ENCODE results near the gene PDIA5.

PDIA5 gene

GRCh38 chr3:123193448-123194101, 126.8 kb downstream of the PDIA5 start:
- Histone ChIP-seq H3K4me3 (ENCODE audit: low read length, poor library complexity, severe bottlenecking) (no peak overlapping the region), H3K4me1 (ENCODE audit: insufficient read depth, low read length, poor library complexity, severe bottlenecking) (no peaks in the 10 kb centered on the region), H3K36me3 (ENCODE audit: insufficient read depth, low read length) (no peaks in the 10 kb centered on the region), H3F3A (ENCODE audit: low read depth) (no peaks in the 10 kb centered on the region), H3K4me2 (ENCODE audit: low read depth, low read length, poor library complexity, severe bottlenecking) (no peak overlapping the region), H2AFZ (ENCODE audit: low read length) (no peak overlapping the region), H3K9me2 (replicated peaks; ENCODE audit: low read depth, low read length) (no peaks in the 10 kb centered on the region), H3K9me3 (ENCODE audit: insufficient read depth, low read depth, low read length) (no peaks in the 10 kb centered on the region), H3K79me2 (ENCODE audit: insufficient read depth, low read length) (no peaks in the 10 kb centered on the region), H4K20me1 (ENCODE audit: insufficient read depth, low read length, poor library complexity, severe bottlenecking) (no peaks in the 10 kb centered on the region), H3K9ac (ENCODE audit: low read depth, low read length, poor library complexity, severe bottlenecking) (no peak overlapping the region), H3K27me3 (ENCODE audit: insufficient read depth, low read length, poor library complexity, severe bottlenecking) (no peaks in the 10 kb centered on the region)
- TF ChIP-seq, protein P1, sequence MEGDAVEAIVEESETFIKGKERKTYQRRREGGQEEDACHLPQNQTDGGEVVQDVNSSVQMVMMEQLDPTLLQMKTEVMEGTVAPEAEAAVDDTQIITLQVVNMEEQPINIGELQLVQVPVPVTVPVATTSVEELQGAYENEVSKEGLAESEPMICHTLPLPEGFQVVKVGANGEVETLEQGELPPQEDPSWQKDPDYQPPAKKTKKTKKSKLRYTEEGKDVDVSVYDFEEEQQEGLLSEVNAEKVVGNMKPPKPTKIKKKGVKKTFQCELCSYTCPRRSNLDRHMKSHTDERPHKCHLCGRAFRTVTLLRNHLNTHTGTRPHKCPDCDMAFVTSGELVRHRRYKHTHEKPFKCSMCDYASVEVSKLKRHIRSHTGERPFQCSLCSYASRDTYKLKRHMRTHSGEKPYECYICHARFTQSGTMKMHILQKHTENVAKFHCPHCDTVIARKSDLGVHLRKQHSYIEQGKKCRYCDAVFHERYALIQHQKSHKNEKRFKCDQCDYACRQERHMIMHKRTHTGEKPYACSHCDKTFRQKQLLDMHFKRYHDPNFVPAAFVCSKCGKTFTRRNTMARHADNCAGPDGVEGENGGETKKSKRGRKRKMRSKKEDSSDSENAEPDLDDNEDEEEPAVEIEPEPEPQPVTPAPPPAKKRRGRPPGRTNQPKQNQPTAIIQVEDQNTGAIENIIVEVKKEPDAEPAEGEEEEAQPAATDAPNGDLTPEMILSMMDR (conservative IDR thresholded peaks at IDR 0.05; ENCODE audit: low read length) = no peak
- TF ChIP-seq EZH2phosphoT487 (IDR thresholded peaks at IDR 0.05; ENCODE audit: borderline replicate concordance) = no peak

GRCh38 chr3:123194552-123194951, 127.7 kb downstream of the PDIA5 start:
- Histone ChIP-seq H4K20me1 (ENCODE audit: insufficient read depth, low read length, poor library complexity, severe bottlenecking) (no peaks in the 10 kb centered on the region), H3K4me1 (ENCODE audit: insufficient read depth, low read length, poor library complexity, severe bottlenecking) (no peaks in the 10 kb centered on the region), H3K4me2 (ENCODE audit: low read depth, low read length, poor library complexity, severe bottlenecking) (no peak overlapping the region), H3F3A (ENCODE audit: low read depth) (no peaks in the 10 kb centered on the region), H3K9ac (ENCODE audit: low read depth, low read length, poor library complexity, severe bottlenecking) (no peak overlapping the region), H2AFZ (ENCODE audit: low read length) (no peak overlapping the region), H3K9me3 (ENCODE audit: insufficient read depth, low read depth, low read length) (no peaks in the 10 kb centered on the region), H3K27me3 (ENCODE audit: insufficient read depth, low read length, poor library complexity, severe bottlenecking) (no peaks in the 10 kb centered on the region), H3K4me3 (ENCODE audit: low read length, poor library complexity, severe bottlenecking) (no peak overlapping the region), H3K79me2 (ENCODE audit: insufficient read depth, low read length) (no peaks in the 10 kb centered on the region), H3K36me3 (ENCODE audit: insufficient read depth, low read length) (no peaks in the 10 kb centered on the region), H3K9me2 (replicated peaks; ENCODE audit: low read depth, low read length) (no peaks in the 10 kb centered on the region)
- TF ChIP-seq EZH2phosphoT487 (IDR thresholded peaks at IDR 0.05; ENCODE audit: borderline replicate concordance) = no peak
- TF ChIP-seq, protein P1 (conservative IDR thresholded peaks at IDR 0.05; ENCODE audit: low read length) = peak; percentile 29; the same call in 1 of the 2 replicates

DNA sequence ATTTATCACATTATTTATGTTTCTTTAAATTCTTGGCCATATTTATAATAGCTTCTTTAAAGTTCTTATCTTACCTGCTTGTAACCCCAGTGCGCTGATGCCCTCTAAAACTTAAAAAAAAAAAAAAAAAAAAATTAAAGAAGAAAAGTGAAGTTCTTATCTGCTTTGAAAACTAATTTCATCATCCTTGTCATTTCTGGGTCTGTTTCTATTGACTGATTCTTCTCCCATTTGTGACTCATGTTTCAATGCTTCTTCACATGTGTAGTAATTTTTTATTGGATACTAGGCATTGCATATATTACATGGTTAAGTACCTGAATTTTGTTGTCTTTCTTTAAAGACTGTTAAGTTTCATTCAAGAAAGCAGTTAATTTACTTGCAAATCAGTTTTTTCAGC, 131.5 kb downstream of the PDIA5 start:
- H3K9ac ChIP-seq (ENCODE audit: low read depth, low read length, poor library complexity, severe bottlenecking) = no peak overlapping the region
- no peaks in the 10 kb centered on the region for H3K27me3 ChIP-seq (ENCODE audit: insufficient read depth, low read length, poor library complexity, severe bottlenecking)
- peaks cover 14% of the 10 kb centered on the region for H4K20me1 ChIP-seq (ENCODE audit: insufficient read depth, low read length, poor library complexity, severe bottlenecking)
- H2AFZ ChIP-seq (ENCODE audit: low read length) = no peak overlapping the region
- no peaks in the 10 kb centered on the region for H3K9me2 ChIP-seq (replicated peaks; ENCODE audit: low read depth, low read length)
- no peaks in the 10 kb centered on the region for H3K36me3 ChIP-seq (ENCODE audit: insufficient read depth, low read length)
- H3K79me2 ChIP-seq (ENCODE audit: insufficient read depth, low read length) = peaks cover 15% of the 10 kb centered on the region
- H3K9me3 ChIP-seq (ENCODE audit: insufficient read depth, low read depth, low read length) = no peaks in the 10 kb centered on the region
- H3K4me3 ChIP-seq (ENCODE audit: low read length, poor library complexity, severe bottlenecking) = no peak overlapping the region
- no peak for TF ChIP-seq EZH2phosphoT487 (IDR thresholded peaks at IDR 0.05; ENCODE audit: borderline replicate concordance)
- TF ChIP-seq, protein P1 (conservative IDR thresholded peaks at IDR 0.05; ENCODE audit: low read length) = no peak
- H3K4me2 ChIP-seq (ENCODE audit: low read depth, low read length, poor library complexity, severe bottlenecking) = no peak overlapping the region
- no peaks in the 10 kb centered on the region for H3F3A ChIP-seq (ENCODE audit: low read depth)
- H3K4me1 ChIP-seq (ENCODE audit: insufficient read depth, low read length, poor library complexity, severe bottlenecking) = peaks cover 19% of the 10 kb centered on the region

All from Loucy (cell line).